SK-N-SH (cell line): ENCODE data around the gene USP31. TPM values are rescaled to one million over a fixed set of nuclear protein-coding genes. Genes with fewer than 3 reads are reported as not detected.

Experiments
- CTCF ChIA-PET: fragments of 300-600, 350-600 bp; formaldehyde crosslinking; extraction: SDS; loops from one replicate; lab custom pipeline; 2021; lab: Yijun Ruan, JAX
- POLR2A ChIA-PET: fragments of 350-600 bp; sonication (Branson Sonifier 250); formaldehyde crosslinking; extraction: SDS; loops from one replicate; lab custom pipeline; 2020; ENCODE audit warnings: antibody characterized with exemption, inconsistent platforms; lab: Yijun Ruan, JAX
- DNase-seq: peaks from one replicate; pipeline ENCODE4 v3.0.0; 2012
- H2AFZ ChIP-seq: fragments of 200-600 bp; sonication (generic); 2 replicates; pipeline ENCODE4 v1.8.1; 2016; ENCODE audit warnings: antibody characterized with exemption, mild to moderate bottlenecking, low read depth
- H3F3A ChIP-seq: fragments of 200-600 bp; sonication (generic); replicated peaks from 2 replicates; pipeline ENCODE3; 2016; ENCODE audit warnings: antibody characterized with exemption, mild to moderate bottlenecking; ENCODE audit not compliant: insufficient read depth
- H3K27ac ChIP-seq, 2 experiments: fragments of 200-500 bp in 1 of 2; fragments of 200-600 bp in 1 of 2; sonication (Bioruptor generic) in 1 of 2; sonication (generic), shearing (Covaris generic) in 1 of 2; 2 replicates each; pipeline versions ENCODE4 v1.5.1 to v1.6.1; 2014 to 2016; ENCODE audit warnings: low read depth in 2 of 2, inconsistent platforms in 1 of 2, low read length in 1 of 2, mild to moderate bottlenecking in 1 of 2, mixed read lengths in 1 of 2
- H3K27me3 ChIP-seq: fragments of 200-600 bp; sonication (generic), shearing (Covaris generic); 2 replicates; pipeline ENCODE4 v1.6.1; 2016; ENCODE audit warnings: mixed run types; ENCODE audit not compliant: insufficient read depth
- H3K36me3 ChIP-seq, 2 experiments: fragments of 200-500 bp in 1 of 2; fragments of 200-600 bp in 1 of 2; sonication (Bioruptor generic) in 1 of 2; sonication (generic) in 1 of 2; replicated peaks in 1 of 2; 2 replicates each; pipeline versions ENCODE3 to v1.5.1; 2014 to 2016; ENCODE audit warnings: low read length in 1 of 2, mild to moderate bottlenecking in 1 of 2; ENCODE audit not compliant: insufficient read depth in 2 of 2, control insufficient read depth in 1 of 2
- H3K4me1 ChIP-seq, 2 experiments: fragments of 200-500 bp in 1 of 2; fragments of 200-600 bp in 1 of 2; sonication (Bioruptor generic) in 1 of 2; sonication (generic), shearing (Covaris generic) in 1 of 2; 2 replicates each; pipeline versions ENCODE4 v1.5.1 to v1.6.1; 2014 to 2016; ENCODE audit warnings: low read depth in 1 of 2, low read length in 1 of 2, mixed run types in 1 of 2; ENCODE audit not compliant: insufficient read depth in 2 of 2, control insufficient read depth in 1 of 2
- H3K4me2 ChIP-seq: fragments of 200-600 bp; sonication (generic), shearing (Covaris generic); 2 replicates; pipeline ENCODE4 v1.6.1; 2017; ENCODE audit warnings: mixed run types
- H3K4me3 ChIP-seq, 2 experiments: fragments of 200-500 bp in 1 of 2; fragments of 200-600 bp in 1 of 2; sonication (Bioruptor generic) in 1 of 2; sonication (generic), shearing (Covaris generic) in 1 of 2; 2 replicates each; pipeline versions ENCODE4 v1.5.1 to v1.8.1; 2014 to 2016; ENCODE audit warnings: low read depth in 2 of 2, inconsistent platforms in 1 of 2, low read length in 1 of 2, mild to moderate bottlenecking in 1 of 2, mixed read lengths in 1 of 2, moderate library complexity in 1 of 2
- H3K79me2 ChIP-seq: fragments of 200-600 bp; sonication (generic); 2 replicates; pipeline ENCODE4 v1.8.1; 2017; ENCODE audit warnings: mild to moderate bottlenecking; ENCODE audit not compliant: insufficient read depth
- H3K9ac ChIP-seq: fragments of 200-600 bp; sonication (generic); 2 replicates; pipeline ENCODE4 v1.6.1; 2017; ENCODE audit warnings: mixed run types
- H3K9me2 ChIP-seq: fragments of 200-600 bp; sonication (generic); 2 replicates; pipeline ENCODE4 v1.6.1; 2017; ENCODE audit warnings: mixed run types
- H3K9me3 ChIP-seq: fragments of 200-600 bp; sonication (generic); 2 replicates; pipeline ENCODE4 v1.6.1; 2017; ENCODE audit warnings: mixed run types, mild to moderate bottlenecking, moderate library complexity
- H4K20me1 ChIP-seq: fragments of 200-600 bp; sonication (generic); 2 replicates; pipeline ENCODE4 v1.6.1; 2017; ENCODE audit warnings: mild to moderate bottlenecking, mixed run types; ENCODE audit not compliant: insufficient read depth
- CHD2 ChIP-seq: fragments of 150-350 bp; IDR thresholded peaks from 2 replicates; pipeline ENCODE4 v1.6.1; 2018; ENCODE audit warnings: low read length; ENCODE audit not compliant: partially characterized antibody
- ELF1 ChIP-seq: IDR thresholded peaks from 2 replicates; pipeline ENCODE4 v1.4.0; 2012
- EZH2phosphoT487 ChIP-seq: fragments of 200-600 bp; sonication (generic); IDR thresholded peaks from 2 replicates; pipeline ENCODE4 v1.6.1; 2017; ENCODE audit warnings: low read depth, mixed run types, mild to moderate bottlenecking, antibody characterized with exemption, moderate library complexity, borderline replicate concordance
- FOXJ3 ChIP-seq: sonication (generic); formaldehyde crosslinking; IDR thresholded peaks from 2 replicates; pipeline ENCODE4 v1.5.1; 2020; ENCODE audit warnings: mild to moderate bottlenecking, missing genetic modification reagents
- FOXM1 ChIP-seq: IDR thresholded peaks from 2 replicates; pipeline ENCODE4 v1.4.0; 2012; ENCODE audit warnings: low read depth, mild to moderate bottlenecking
- GABPA ChIP-seq: IDR thresholded peaks from 2 replicates; pipeline ENCODE4 v1.4.0; 2012; ENCODE audit warnings: low read depth, mild to moderate bottlenecking
- GATA2 ChIP-seq: sonication (generic); formaldehyde crosslinking; IDR thresholded peaks from 2 replicates; pipeline ENCODE4 v1.5.0; 2020; ENCODE audit warnings: mild to moderate bottlenecking, missing genetic modification reagents
- MAX ChIP-seq: IDR thresholded peaks from 2 replicates; pipeline ENCODE4 v1.4.0; 2012; ENCODE audit warnings: low read depth
- MEF2A ChIP-seq: IDR thresholded peaks from 2 replicates; pipeline ENCODE4 v1.4.0; 2012; ENCODE audit warnings: low read depth, borderline replicate concordance
- MXI1 ChIP-seq: IDR thresholded peaks from 2 replicates; pipeline ENCODE4 v1.6.1; 2012; ENCODE audit warnings: mild to moderate bottlenecking, low read depth, low read length, improper control_type of control experiment
- NFIC ChIP-seq: IDR thresholded peaks from 2 replicates; pipeline ENCODE4 v1.4.0; 2012; ENCODE audit warnings: borderline replicate concordance
- POLR2AphosphoS5 ChIP-seq: IDR thresholded peaks from 2 replicates; pipeline ENCODE4 v1.6.1; 2012; ENCODE audit warnings: low read depth, low read length
- RAD21 ChIP-seq: IDR thresholded peaks from 2 replicates; pipeline ENCODE4 v1.6.1; 2012; ENCODE audit warnings: mild to moderate bottlenecking, low read length
- RCOR1 ChIP-seq: fragments of 150-350 bp; IDR thresholded peaks from 2 replicates; pipeline ENCODE4 v1.6.1; 2017; ENCODE audit warnings: antibody characterized with exemption, low read length
- REST ChIP-seq: IDR thresholded peaks from 2 replicates; pipeline ENCODE4 v1.6.1; 2012; ENCODE audit warnings: mild to moderate bottlenecking, low read depth, low read length, moderate library complexity
- SIN3A ChIP-seq: IDR thresholded peaks from 2 replicates; pipeline ENCODE4 v1.6.1; 2012; ENCODE audit warnings: low read depth, mild to moderate bottlenecking, low read length, moderate library complexity, borderline replicate concordance
- SMC3 ChIP-seq: IDR thresholded peaks from 2 replicates; pipeline ENCODE4 v1.6.1; 2012; ENCODE audit warnings: low read depth, low read length, improper control_type of control experiment
- TAF1 ChIP-seq: IDR thresholded peaks from 2 replicates; pipeline ENCODE4 v1.6.1; 2012; ENCODE audit warnings: low read depth, mild to moderate bottlenecking, low read length, moderate library complexity, borderline replicate concordance
- TCF12 ChIP-seq: IDR thresholded peaks from 2 replicates; pipeline ENCODE4 v1.4.0; 2012
- WGBS: methylation state at CpG from one replicate; pipeline ENCODE4 v1.1.6; 2017; ENCODE audit warnings: low lambda C conversion rate; 5-methylcytosine and 5-hydroxymethylcytosine counted together
- polyA plus RNA-seq, 3 experiments: library from polyadenylated mRNA; depleted of rRNA; stranded (reverse); fragments of >200 nt; gene quantifications; 2 replicates each; pipeline ENCODE4 v1.2.3, GENCODE V29; 2012

USP31 gene
- polyA plus RNA-seq, 1 of the 3 experiments (the other 2 are of a cell fraction), result 3.2 TPM

GRCh38 chr16:23026784-23027362 lies 122.4 kb downstream of the USP31 start:
- no peaks in the 10 kb centered on the region for H4K20me1 ChIP-seq
- no peaks in the 10 kb centered on the region for H3K36me3 ChIP-seq
- no peak for DNase-seq
- ChIA-PET CTCF (interaction anchor here (1.1 to 2.1 kb wide), 6 partner anchors 32 to 409 kb away, joined by 3 to 12 read pairs (median 8); no protein-coding TSS in a partner anchor), POLR2A (no interaction called here)
- no peak overlapping the region for H3K4me3 ChIP-seq
- H3K9me2 ChIP-seq, result no peaks in the 10 kb centered on the region
- no peak overlapping the region for H3K4me2 ChIP-seq
- no peak overlapping the region for H3K9ac ChIP-seq
- TF ChIP-seq REST (peak; percentile 96), MEF2A (no peak), FOXJ3 (no peak), ELF1 (no peak)
- H3K27ac ChIP-seq, result no peak overlapping the region
- H3K27me3 ChIP-seq, result no peaks in the 10 kb centered on the region
- peaks cover 0 to 32% of the 10 kb centered on the region in 2 experiments; a peak in 1 of 4 replicates for H3K4me1 ChIP-seq
- 25% methylated on average over 3 of the region's 3 CpGs for WGBS
- H3K79me2 ChIP-seq, result no peaks in the 10 kb centered on the region
- H3K9me3 ChIP-seq, result no peaks in the 10 kb centered on the region
- H2AFZ ChIP-seq, result no peak overlapping the region
- H3F3A ChIP-seq, result no peaks in the 10 kb centered on the region

- CTCF ChIA-PET, result interaction anchor here (0.7 to 2.1 kb wide), 8 partner anchors 12 to 410 kb away, joined by 3 to 12 read pairs (median 5); no protein-coding TSS in a partner anchor
- H3K9me3 ChIP-seq, result no peaks in the 10 kb centered on the region
- TF ChIP-seq MXI1 (no peak; the same call in 1 of the 2 replicates), EZH2phosphoT487 (no peak), TAF1 (no peak), REST (no peak), GABPA (no peak), POLR2AphosphoS5 (peak; percentile 39; the same call in 1 of the 2 replicates), MEF2A (no peak), GATA2 (CRISPR knock-in tag) (peak; percentile 89), FOXM1 (no peak), RAD21 (0 out of 2 replicates have a peak, but pooled peaks have one; percentile 21), NFIC (peak; percentile 44; the same call in 1 of the 2 replicates), RCOR1 (peak; percentile 99), SMC3 (no peak), CHD2 (peak; percentile 75), TCF12 (peak; percentile 62; the same call in 1 of the 2 replicates), MAX (no peak), FOXJ3 (peak; percentile 75; the same call in 1 of the 2 replicates), SIN3A (no peak)
Measured at GRCh38 chr16:23025692-23026307, 123.5 kb downstream of the USP31 start.

More at GRCh38 chr16:23025692-23026307, 123.5 kb downstream of the USP31 start:
- Histone ChIP-seq H2AFZ (no peak overlapping the region), H3K4me1 (peaks cover 0 to 31% of the 10 kb centered on the region in 2 experiments; a peak in 1 of 4 replicates), H3K36me3 (no peaks in the 10 kb centered on the region), H3K79me2 (no peaks in the 10 kb centered on the region), H4K20me1 (no peaks in the 10 kb centered on the region), H3K4me3 (no peak overlapping the region), H3K4me2 (no peak overlapping the region), H3K27ac (peak overlapping the region in 1 of 2 experiments; percentile 54; a peak in 2 of 4 replicates), H3K27me3 (no peaks in the 10 kb centered on the region), H3F3A (no peaks in the 10 kb centered on the region), H3K9me2 (no peaks in the 10 kb centered on the region), H3K9ac (no peak overlapping the region)
- peak; percentile 67 for DNase-seq
- WGBS, result 10% methylated on average over 4 of the region's 4 CpGs
- POLR2A ChIA-PET, result no interaction called here
